ENCODE results near the gene CD1E. TPM values are rescaled to one million over a fixed set of nuclear protein-coding genes. Genes with fewer than 3 reads are reported as not detected.

Gene CD1E
- total and polyA plus RNA-seq, 12 donors: 0.17 to 0.85 (median 0.31) TPM; not detected in 8

DNA sequence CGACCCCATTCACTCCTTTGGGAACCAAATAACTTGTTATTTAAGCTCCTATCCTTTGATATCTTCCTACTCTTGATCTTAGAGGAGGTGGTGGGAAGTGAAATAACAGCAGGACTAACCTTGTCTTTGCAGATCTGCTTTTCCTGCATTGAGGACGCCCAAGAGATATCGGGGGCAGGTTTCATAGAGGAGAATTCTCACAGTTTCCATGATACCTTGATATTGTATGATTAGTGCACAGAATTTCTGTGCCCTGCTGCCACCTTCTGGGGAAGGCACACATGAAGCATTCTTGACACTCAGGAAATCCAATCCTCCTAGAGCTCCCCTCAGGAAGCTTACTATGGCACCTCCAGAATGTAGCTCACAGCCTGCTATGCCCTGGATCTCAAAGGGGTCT, 24.0 kb upstream of the CD1E start:
- Histone ChIP-seq H3K27me3 (peaks cover 0 to 13% (median 0%) of the 10 kb centered on the region in 7 donors), H3K4me1 (peaks cover 0 to 8% (median 0%) of the 10 kb centered on the region in 9 donors), H3K9me3 (no peaks in the 10 kb centered on the region), H3K36me3 (no peaks in the 10 kb centered on the region), H3K27ac (no peak overlapping the region), H3K4me3 (no peak overlapping the region)
- intact Hi-C loops (cut with DNase I): no loop called here
- DNase-seq (no peak), ATAC-seq (no peak)
- TF ChIP-seq, protein P1, sequence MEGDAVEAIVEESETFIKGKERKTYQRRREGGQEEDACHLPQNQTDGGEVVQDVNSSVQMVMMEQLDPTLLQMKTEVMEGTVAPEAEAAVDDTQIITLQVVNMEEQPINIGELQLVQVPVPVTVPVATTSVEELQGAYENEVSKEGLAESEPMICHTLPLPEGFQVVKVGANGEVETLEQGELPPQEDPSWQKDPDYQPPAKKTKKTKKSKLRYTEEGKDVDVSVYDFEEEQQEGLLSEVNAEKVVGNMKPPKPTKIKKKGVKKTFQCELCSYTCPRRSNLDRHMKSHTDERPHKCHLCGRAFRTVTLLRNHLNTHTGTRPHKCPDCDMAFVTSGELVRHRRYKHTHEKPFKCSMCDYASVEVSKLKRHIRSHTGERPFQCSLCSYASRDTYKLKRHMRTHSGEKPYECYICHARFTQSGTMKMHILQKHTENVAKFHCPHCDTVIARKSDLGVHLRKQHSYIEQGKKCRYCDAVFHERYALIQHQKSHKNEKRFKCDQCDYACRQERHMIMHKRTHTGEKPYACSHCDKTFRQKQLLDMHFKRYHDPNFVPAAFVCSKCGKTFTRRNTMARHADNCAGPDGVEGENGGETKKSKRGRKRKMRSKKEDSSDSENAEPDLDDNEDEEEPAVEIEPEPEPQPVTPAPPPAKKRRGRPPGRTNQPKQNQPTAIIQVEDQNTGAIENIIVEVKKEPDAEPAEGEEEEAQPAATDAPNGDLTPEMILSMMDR (IDR thresholded peaks at IDR 0.05): peak in 6 of 9 donors; percentile 18 to 45 (median 26)
- 84 to 88% methylated on average over 3 of the region's 3 CpGs for WGBS, 2 donors

DNA sequence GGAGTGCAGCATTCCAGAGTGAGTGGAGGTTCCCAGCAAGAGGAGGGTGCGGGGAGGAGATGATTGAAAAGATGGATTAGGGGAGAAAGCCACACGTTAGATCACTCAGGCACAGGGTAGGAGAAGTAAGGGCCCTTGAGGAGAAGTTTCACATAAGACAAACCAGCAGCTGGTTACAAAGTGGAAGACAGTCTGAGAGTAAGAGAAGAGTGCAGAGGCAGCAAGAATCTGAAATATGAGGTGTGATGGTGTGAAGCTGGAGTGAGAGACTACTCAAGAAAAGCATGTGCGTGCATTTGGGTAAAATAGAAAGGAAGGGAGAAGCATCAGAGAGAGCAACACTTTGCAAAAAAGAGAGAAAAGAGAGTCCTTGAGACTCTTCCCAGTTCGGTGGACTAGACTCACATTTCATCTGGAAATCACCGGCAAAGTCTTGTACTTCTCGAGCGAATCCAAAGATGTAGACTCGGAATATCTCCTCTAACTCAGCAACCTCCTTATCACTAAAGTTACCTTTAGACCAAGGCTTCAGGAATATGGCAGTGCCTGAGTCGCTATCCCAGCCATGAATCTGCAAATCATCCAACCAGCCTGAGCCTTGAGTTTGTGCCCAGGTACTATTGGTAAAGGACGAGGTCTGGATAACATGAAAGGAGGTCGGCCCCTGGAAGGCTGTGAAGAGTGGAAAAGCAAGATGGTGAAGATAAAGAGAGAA, 23.1 kb upstream of the CD1E start:
- no peak overlapping the region for H3K27ac ChIP-seq
- H3K36me3 ChIP-seq: no peaks in the 10 kb centered on the region
- ATAC-seq (no peak), DNase-seq (no peak)
- peaks cover 0 to 13% (median 0%) of the 10 kb centered on the region in 7 donors for H3K27me3 ChIP-seq
- WGBS, 2 donors: 79 to 80% methylated on average over 11 of the region's 11 CpGs
- intact Hi-C loops (cut with DNase I): no loop called here
- H3K9me3 ChIP-seq: no peaks in the 10 kb centered on the region
- TF ChIP-seq, protein P1 (IDR thresholded peaks at IDR 0.05): no peak
- peaks cover 0 to 8% (median 0%) of the 10 kb centered on the region in 9 donors for H3K4me1 ChIP-seq
- no peak overlapping the region for H3K4me3 ChIP-seq

DNA sequence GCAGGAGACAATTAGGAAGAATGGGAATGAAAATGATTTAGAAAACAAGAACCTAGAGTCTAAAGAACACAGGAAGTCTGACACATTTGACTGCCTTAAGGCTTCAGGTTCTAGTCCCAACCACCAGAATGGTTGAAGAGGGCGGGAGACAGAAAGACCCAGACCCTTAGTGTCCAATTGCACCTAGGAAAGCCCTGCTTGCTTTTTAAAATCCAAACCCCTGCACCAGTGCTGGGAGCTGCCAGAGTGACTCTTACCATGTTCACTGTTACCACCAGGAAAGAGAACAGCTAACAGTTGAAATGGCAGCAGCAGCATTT, 22.6 kb upstream of the CD1E start:
- Histone ChIP-seq H3K27me3 (peaks cover 0 to 18% (median 0%) of the 10 kb centered on the region in 7 donors), H3K36me3 (no peaks in the 10 kb centered on the region), H3K4me3 (no peak overlapping the region), H3K27ac (no peak overlapping the region), H3K9me3 (no peaks in the 10 kb centered on the region), H3K4me1 (peaks cover 0 to 8% (median 0%) of the 10 kb centered on the region in 9 donors)
- intact Hi-C loops (cut with DNase I): no loop called here
- TF ChIP-seq, protein P1 (IDR thresholded peaks at IDR 0.05): no peak
- 88 to 91% methylated on average over 1 of the region's 1 CpG for WGBS, 2 donors
- ATAC-seq: no peak
- DNase-seq: no peak

DNA sequence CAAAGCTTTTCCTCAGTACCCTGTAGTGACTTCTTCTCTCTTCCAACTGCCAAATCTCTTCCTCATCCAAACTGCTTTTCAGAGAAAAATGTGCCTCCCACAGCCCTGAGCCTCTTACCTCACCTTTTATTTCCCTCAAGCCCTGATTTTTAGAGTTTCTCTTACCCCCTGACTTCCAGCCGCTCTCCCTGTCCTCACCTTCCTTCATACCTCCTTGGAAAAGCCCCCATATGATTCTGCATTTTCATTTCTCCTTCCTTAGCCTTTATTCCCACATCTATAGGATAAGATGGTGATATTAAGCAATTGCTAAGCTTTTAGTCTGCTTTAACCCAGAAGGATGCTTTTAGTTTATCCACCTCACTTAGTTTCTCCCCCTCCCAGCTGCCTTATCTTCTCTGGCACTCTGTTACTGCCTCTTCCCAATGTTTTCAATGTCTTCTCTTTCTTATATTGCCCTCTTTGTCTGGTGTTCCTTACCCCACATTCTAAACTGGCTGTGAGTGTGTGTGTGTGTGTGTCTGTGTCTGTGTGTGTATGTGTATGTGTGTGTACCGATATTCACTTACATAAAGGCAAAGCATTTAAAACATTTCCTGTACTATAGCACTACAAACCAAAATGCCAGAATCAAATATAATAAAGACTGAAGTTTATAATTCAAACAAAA, 22.1 kb upstream of the CD1E start, which contains the start of gene CD1B:
TSS of gene CD1B (minus strand) at position 51 of the 670 bp plus-strand sequence. CDS start 108 bp downstream, outside the sequence.
- peaks cover 0 to 8% (median 0%) of the 10 kb centered on the region in 9 donors for H3K4me1 ChIP-seq
- DNase-seq (no peak), ATAC-seq (no peak)
- H3K27me3 ChIP-seq: peaks cover 0 to 18% (median 0%) of the 10 kb centered on the region in 7 donors
- no peak within 1 kb of the TSS for H3K4me3 ChIP-seq
- no peak within 1 kb of the TSS for H3K27ac ChIP-seq
- 72 to 80% methylated on average over 2 of the region's 2 CpGs for WGBS, 2 donors
- intact Hi-C loops (cut with DNase I): no loop called here
- TF ChIP-seq, protein P1 (IDR thresholded peaks at IDR 0.05): no peak
- H3K36me3 ChIP-seq: no peaks in the 10 kb centered on the region
- no peaks in the 10 kb centered on the region for H3K9me3 ChIP-seq
